K562 (cell line): Measurements from ENCODE around the gene PPT1. TPM values are rescaled to one million over a fixed set of nuclear protein-coding genes. Genes with fewer than 3 reads are reported as not detected.

Experiments
- AFF1 ChIP-seq, 2 experiments: fragments of 450-650 bp; IDR thresholded peaks; 2 replicates each; pipeline ENCODE4 v1.6.1; 2018; ENCODE audit warnings: mild to moderate bottlenecking in 2 of 2, low read depth in 1 of 2; ENCODE audit not compliant: partially characterized antibody in 2 of 2
- ATF1 ChIP-seq, 2 experiments: fragments of 450-650 bp in 1 of 2; IDR thresholded peaks; 2 replicates each; pipeline ENCODE4 v1.6.1; 2016; ENCODE audit warnings: missing compliant biosample characterization in 1 of 2, missing genetic modification characterization in 1 of 2
- E2F1 ChIP-seq: sonication (generic); formaldehyde crosslinking; IDR thresholded peaks from 2 replicates; pipeline ENCODE4 v1.8.1; 2023; ENCODE audit warnings: mild to moderate bottlenecking, missing genetic modification reagents, moderate library complexity
- ELK3 ChIP-seq: fragments of 450-650 bp; formaldehyde crosslinking; IDR thresholded peaks from 2 replicates; pipeline ENCODE4 v1.4.0; 2020; ENCODE audit warnings: mild to moderate bottlenecking
- EP400 ChIP-seq: fragments of 450-650 bp; IDR thresholded peaks from 2 replicates; pipeline ENCODE4 v1.6.1; 2017; ENCODE audit warnings: antibody characterized with exemption, mild to moderate bottlenecking, moderate library complexity
- ETS2 ChIP-seq: IDR thresholded peaks from 2 replicates; pipeline ENCODE4 v1.6.1; 2016; ENCODE audit warnings: borderline replicate concordance, missing genetic modification characterization, mild to moderate bottlenecking, moderate library complexity, missing compliant biosample characterization; ENCODE audit not compliant: poor library complexity, severe bottlenecking
- GATA2 ChIP-seq: sonication (generic); formaldehyde crosslinking; IDR thresholded peaks from 2 replicates; pipeline ENCODE4 v1.4.0; 2020; ENCODE audit warnings: mild to moderate bottlenecking, missing genetic modification reagents
- HMGN3 ChIP-seq: IDR thresholded peaks from 2 replicates; pipeline ENCODE4 v1.6.1; 2011; ENCODE audit warnings: borderline replicate concordance, low read depth, mild to moderate bottlenecking, mixed read lengths, low read length; ENCODE audit not compliant: insufficient read length; ENCODE audit errors: extremely low read depth
- HNRNPUL1 ChIP-seq: fragments of 200-400 bp; formaldehyde crosslinking; IDR thresholded peaks from 2 replicates; pipeline ENCODE4 v1.6.1; 2017; ENCODE audit warnings: low read length
- SMC3 ChIP-seq: conservative IDR thresholded peaks from 2 replicates; pipeline ENCODE4 v1.6.1; 2011; ENCODE audit warnings: low read depth, low read length, improper control_type of control experiment; ENCODE audit not compliant: insufficient read depth
- SREBF2 ChIP-seq: sonication (generic); formaldehyde crosslinking; IDR thresholded peaks from 2 replicates; pipeline ENCODE4 v1.4.0; 2020; ENCODE audit warnings: mild to moderate bottlenecking, missing genetic modification reagents
- TGIF2 ChIP-seq: sonication (generic); formaldehyde crosslinking; IDR thresholded peaks from 2 replicates; pipeline ENCODE4 v1.8.1; 2022; ENCODE audit warnings: mild to moderate bottlenecking, missing genetic modification reagents, moderate library complexity
- ZC3H8 ChIP-seq: fragments of 450-650 bp; IDR thresholded peaks from 2 replicates; pipeline ENCODE4 v1.6.1; 2017
- ZNF12 ChIP-seq: sonication (generic); formaldehyde crosslinking; IDR thresholded peaks from 2 replicates; pipeline ENCODE4 v1.4.0; 2020; ENCODE audit warnings: mild to moderate bottlenecking, missing genetic modification reagents
- ZNF75A ChIP-seq: fragments of 450-650 bp; formaldehyde crosslinking; IDR thresholded peaks from 2 replicates; pipeline ENCODE4 v1.4.0; 2020; ENCODE audit warnings: mild to moderate bottlenecking
- ZNF830 ChIP-seq: fragments of 250-450 bp; sonication (Bioruptor Pico); IDR thresholded peaks from 2 replicates; pipeline ENCODE4 v1.5.0; 2021; ENCODE audit warnings: mild to moderate bottlenecking
- polyA plus RNA-seq, 8 experiments: library from polyadenylated mRNA; depleted of rRNA in 4 of 8; stranded (reverse) in 5 of 8; unstranded in 3 of 8; fragments of >200 nt; fragmentation: Nextera tagmentation in 2 of 8; fragmentation: Illumina TruSeq in 1 of 8; extraction: Ambion mirVana in 2 of 8; extraction: Trizol in 1 of 8; gene quantifications; 2 replicates each; pipeline versions ENCODE4 v1.2.1 to v1.2.3, GENCODE V29; 2011 to 2014; ENCODE audit warnings: inconsistent platforms in 1 of 8, missing spikeins in 1 of 8
- total RNA-seq, 7 experiments: library from RNA; depleted of rRNA in 6 of 7; stranded (reverse); fragments of >200 nt in 6 of 7; fragmentation: Illumina TruSeq in 2 of 7; extraction: Trizol in 2 of 7; gene quantifications; 2 replicates each; pipeline versions ENCODE4 v1.2.1 to v1.2.3, GENCODE V29; 2011 to 2021; ENCODE audit warnings: low replicate concordance in 1 of 7
- TF ChIP-seq, protein P1 (sequence below): fragments of 250-450 bp; sonication (Bioruptor Pico); IDR thresholded peaks from 2 replicates; pipeline ENCODE4 v1.5.0; 2021
- TF ChIP-seq, protein P2 (sequence below): sonication (generic); formaldehyde crosslinking; IDR thresholded peaks from 2 replicates; pipeline ENCODE4 v1.8.0; 2022; ENCODE audit warnings: mild to moderate bottlenecking, missing genetic modification reagents

The PPT1 gene
- total and polyA plus RNA-seq, 9 of the 15 experiments (the other 6 are each of a cell fraction or from before 2014, with no cell fraction given), result 72.2 to 285 (median 143) TPM

DNA sequence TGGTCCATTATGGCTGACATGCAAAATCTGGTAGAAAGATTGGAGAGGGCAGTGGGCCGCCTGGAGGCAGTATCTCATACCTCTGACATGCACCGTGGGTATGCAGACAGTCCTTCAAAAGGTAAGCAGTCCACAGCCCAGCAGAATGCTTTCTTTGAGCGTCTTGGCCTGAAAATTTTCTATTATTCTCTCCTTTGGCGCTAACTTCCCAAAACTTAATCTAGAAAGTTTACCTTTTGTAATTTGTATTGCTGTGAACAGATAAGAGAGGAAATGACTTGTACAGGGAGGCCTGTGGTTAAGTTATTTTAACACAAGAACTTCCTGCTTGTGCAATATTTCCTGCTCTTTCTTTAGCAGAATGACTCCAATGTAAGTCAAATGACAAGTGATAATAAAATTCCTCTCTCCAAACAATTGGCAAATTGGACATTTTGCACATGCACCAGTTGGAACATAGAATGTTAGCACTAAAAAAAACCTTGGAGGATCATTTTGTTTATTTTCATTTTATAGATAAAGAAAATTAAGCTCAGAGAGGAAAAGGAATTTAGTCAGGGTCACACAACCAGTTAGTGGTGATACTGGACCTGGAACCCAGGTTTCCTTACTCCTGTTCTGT, 37.6 kb downstream of the PPT1 start (continued):
- TF ChIP-seq TGIF2 (CRISPR knock-in tag) (no peak), ATF1 (CRISPR knock-in tag; IDR thresholded peaks at IDR 0.05) (no peak), ATF1 (tag; IDR thresholded peaks at IDR 0.05) (peak; percentile 7; the same call in 1 of the 2 replicates), HNRNPUL1 (no peak), AFF1 (IDR thresholded peaks at IDR 0.05; ENCODE audit: low read depth in 1 of 2, partially characterized antibody in 2 of 2) (peak in 1 of 2 experiments; percentile 54), SMC3 (no peak), E2F1 (CRISPR knock-in tag) (no peak), SREBF2 (CRISPR knock-in tag) (no peak), ETS2 (tag) (no peak), ZC3H8 (no peak), ZNF75A (no peak), ZNF12 (CRISPR knock-in tag) (no peak), GATA2 (CRISPR knock-in tag) (peak; percentile 65; the same call in 1 of the 2 replicates), ZNF830 (CRISPR knock-in tag) (0 out of 2 replicates have a peak, but pooled peaks have one; percentile 30), EP400 (peak; percentile 56), HMGN3 (no peak), ELK3 (CRISPR knock-in tag) (no peak)
- TF ChIP-seq, protein P1, sequence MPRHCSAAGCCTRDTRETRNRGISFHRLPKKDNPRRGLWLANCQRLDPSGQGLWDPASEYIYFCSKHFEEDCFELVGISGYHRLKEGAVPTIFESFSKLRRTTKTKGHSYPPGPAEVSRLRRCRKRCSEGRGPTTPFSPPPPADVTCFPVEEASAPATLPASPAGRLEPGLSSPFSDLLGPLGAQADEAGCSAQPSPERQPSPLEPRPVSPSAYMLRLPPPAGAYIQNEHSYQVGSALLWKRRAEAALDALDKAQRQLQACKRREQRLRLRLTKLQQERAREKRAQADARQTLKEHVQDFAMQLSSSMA, result no peak
- TF ChIP-seq, protein P2, sequence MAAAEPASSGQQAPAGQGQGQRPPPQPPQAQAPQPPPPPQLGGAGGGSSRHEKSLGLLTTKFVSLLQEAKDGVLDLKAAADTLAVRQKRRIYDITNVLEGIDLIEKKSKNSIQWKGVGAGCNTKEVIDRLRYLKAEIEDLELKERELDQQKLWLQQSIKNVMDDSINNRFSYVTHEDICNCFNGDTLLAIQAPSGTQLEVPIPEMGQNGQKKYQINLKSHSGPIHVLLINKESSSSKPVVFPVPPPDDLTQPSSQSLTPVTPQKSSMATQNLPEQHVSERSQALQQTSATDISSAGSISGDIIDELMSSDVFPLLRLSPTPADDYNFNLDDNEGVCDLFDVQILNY (CRISPR knock-in tag), result no peak
